ENCODE measurements around the gene PCNX1. TPM values are rescaled to one million over a fixed set of nuclear protein-coding genes. Genes with fewer than 3 reads are reported as not detected.
A peak's percentile ranks its signal among the peaks of the same experiment; 100 is the strongest.

PCNX1 gene
- total and polyA plus RNA-seq, 5 donors from 2014 or later = 16.4 to 202 (median 21.1) TPM

DNA sequence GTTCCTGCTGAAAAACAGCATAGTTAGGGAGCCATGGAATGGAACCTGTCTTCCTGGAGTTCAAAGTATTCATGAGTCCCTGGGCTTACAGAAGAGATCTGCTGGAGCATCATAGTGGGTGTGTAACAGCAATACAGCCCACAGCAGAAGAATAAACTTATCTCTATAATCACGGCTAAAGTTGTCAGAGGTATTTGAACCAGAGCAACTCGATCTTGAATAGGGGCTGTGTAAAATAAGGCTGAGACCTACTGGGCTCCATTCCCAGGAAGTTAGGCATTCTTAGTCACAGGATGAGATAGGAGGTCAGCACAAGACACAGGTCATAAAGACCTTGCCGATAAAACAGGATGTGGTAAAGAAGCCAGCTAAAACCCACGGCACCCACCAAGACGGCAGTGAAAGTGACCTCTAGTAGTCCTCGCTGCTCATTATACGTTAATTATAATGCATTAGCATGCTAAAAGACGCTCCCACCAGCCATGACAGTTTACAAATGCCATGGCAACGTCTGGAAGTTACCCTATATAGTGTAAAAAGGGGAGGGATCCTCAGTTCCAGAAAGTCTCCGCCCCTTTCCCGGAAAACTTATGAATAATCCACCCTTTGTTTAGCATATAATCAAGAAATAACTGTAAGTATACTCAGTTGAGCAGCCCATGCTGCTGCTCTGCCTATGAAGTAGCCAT is 223.4 kb downstream of the PCNX1 start:
- H3K9me3 ChIP-seq (ENCODE audit: control insufficient read depth in 2 of 2, low read length in 2 of 2) = no peaks in the 10 kb centered on the region
- ATAC-seq (ENCODE audit: low read depth in 2 of 2) = peak in 1 of 2 donors; percentile 16
- DNase-seq = peak in 1 of 3 donors; percentile 16
- no peak overlapping the region for H3K4me3 ChIP-seq (ENCODE audit: low read depth, low read length)
- Mint-ChIP-seq H3K27ac (no peak overlapping the region), H3K27me3 (peaks cover 1% of the 10 kb centered on the region), H3K36me3 (no peaks in the 10 kb centered on the region), H3K4me3 (no peak overlapping the region), H3K9me3 (no peaks in the 10 kb centered on the region), H3K4me1 (peaks cover 0 to 7% (median 4%) of the 10 kb centered on the region in 4 donors)
- no peaks in the 10 kb centered on the region for H3K27me3 ChIP-seq (ENCODE audit: control insufficient read depth, insufficient read depth, low read length)
- no peak overlapping the region for H3K27ac ChIP-seq (ENCODE audit: insufficient read depth, low read length, poor library complexity, severe bottlenecking)
- peaks cover 3% of the 10 kb centered on the region for H3K4me1 ChIP-seq (ENCODE audit: control insufficient read depth, insufficient read depth, low read length, poor library complexity, severe bottlenecking)
- no peaks in the 10 kb centered on the region for H3K36me3 ChIP-seq (ENCODE audit: control insufficient read depth, insufficient read depth, low read length)

DNA sequence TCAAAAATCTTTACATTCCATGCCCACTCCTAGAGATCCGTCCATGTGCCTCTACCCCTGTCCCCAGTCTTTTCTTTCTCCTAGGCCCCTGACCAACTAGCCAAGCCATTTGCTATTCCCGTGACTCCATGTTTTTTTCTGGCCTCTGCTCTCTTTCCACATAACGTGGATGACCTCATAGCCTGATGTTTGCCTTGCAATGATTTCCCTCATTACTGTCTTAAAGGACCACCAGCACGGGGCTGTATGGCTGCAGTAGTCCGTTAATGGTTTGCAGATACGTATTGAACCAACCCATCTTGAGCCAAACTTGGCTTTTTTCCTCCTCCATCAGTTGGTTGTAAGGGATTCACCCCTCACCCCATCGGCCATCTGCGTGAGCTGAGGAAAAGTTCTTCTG is 226.0 kb downstream of the PCNX1 start:
- ATAC-seq (ENCODE audit: low read depth in 2 of 2) = no peak
- no peaks in the 10 kb centered on the region for H3K27me3 Mint-ChIP-seq
- H3K27ac Mint-ChIP-seq = no peak overlapping the region

GRCh38 chr14:71135496-71135895 is 228.2 kb downstream of the PCNX1 start:
- Mint-ChIP-seq H3K36me3 (no peaks in the 10 kb centered on the region), H3K4me3 (no peak overlapping the region), H3K27ac (no peak overlapping the region), H3K4me1 (peaks cover 0 to 14% (median 9%) of the 10 kb centered on the region in 4 donors), H3K9me3 (no peaks in the 10 kb centered on the region), H3K27me3 (no peaks in the 10 kb centered on the region)
- no peak for ATAC-seq (ENCODE audit: low read depth in 2 of 2)
- H3K4me3 ChIP-seq (ENCODE audit: low read depth, low read length) = no peak overlapping the region
- H3K9me3 ChIP-seq (ENCODE audit: control insufficient read depth in 2 of 2, low read length in 2 of 2) = no peaks in the 10 kb centered on the region
- DNase-seq = no peak
- H3K36me3 ChIP-seq (ENCODE audit: control insufficient read depth, insufficient read depth, low read length) = no peaks in the 10 kb centered on the region
- H3K27me3 ChIP-seq (ENCODE audit: control insufficient read depth, insufficient read depth, low read length) = no peaks in the 10 kb centered on the region
- H3K4me1 ChIP-seq (ENCODE audit: control insufficient read depth, insufficient read depth, low read length, poor library complexity, severe bottlenecking) = peaks cover 3% of the 10 kb centered on the region
- no peak overlapping the region for H3K27ac ChIP-seq (ENCODE audit: insufficient read depth, low read length, poor library complexity, severe bottlenecking)

More for the DNA sequence above, 226.0 kb downstream of the PCNX1 start:
- Mint-ChIP-seq H3K4me3 (no peak overlapping the region), H3K9me3 (no peaks in the 10 kb centered on the region), H3K36me3 (no peaks in the 10 kb centered on the region), H3K4me1 (peaks cover 0 to 7% (median 4%) of the 10 kb centered on the region in 4 donors)
- Histone ChIP-seq H3K27me3 (ENCODE audit: control insufficient read depth, insufficient read depth, low read length) (no peaks in the 10 kb centered on the region), H3K27ac (ENCODE audit: insufficient read depth, low read length, poor library complexity, severe bottlenecking) (no peak overlapping the region), H3K4me1 (ENCODE audit: control insufficient read depth, insufficient read depth, low read length, poor library complexity, severe bottlenecking) (peaks cover 3% of the 10 kb centered on the region), H3K36me3 (ENCODE audit: control insufficient read depth, insufficient read depth, low read length) (no peaks in the 10 kb centered on the region), H3K9me3 (ENCODE audit: control insufficient read depth in 2 of 2, low read length in 2 of 2) (no peaks in the 10 kb centered on the region), H3K4me3 (ENCODE audit: low read depth, low read length) (no peak overlapping the region)
- DNase-seq = no peak

DNA sequence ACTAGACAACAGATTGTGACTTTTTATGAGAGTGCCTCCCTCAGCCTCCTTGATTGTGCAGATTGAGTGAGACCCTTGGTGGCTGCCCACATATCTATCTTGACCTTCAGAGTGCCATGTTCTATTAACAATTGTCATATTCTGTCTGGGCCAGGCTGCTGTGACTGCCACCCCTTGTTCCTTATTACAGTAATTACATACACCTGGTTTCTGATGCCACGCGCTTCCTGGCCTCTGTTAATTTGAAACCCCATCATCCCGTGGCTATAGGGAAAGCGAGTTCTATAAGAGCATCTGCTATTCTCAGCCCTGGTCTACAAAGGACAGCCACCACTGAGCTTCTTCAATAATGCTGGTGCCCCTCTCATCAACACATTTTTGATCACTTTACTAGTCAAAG is 228.7 kb downstream of the PCNX1 start:
- Histone ChIP-seq H3K36me3 (ENCODE audit: control insufficient read depth, insufficient read depth, low read length) (no peaks in the 10 kb centered on the region), H3K4me3 (ENCODE audit: low read depth, low read length) (no peak overlapping the region), H3K9me3 (ENCODE audit: control insufficient read depth in 2 of 2, low read length in 2 of 2) (no peaks in the 10 kb centered on the region), H3K27ac (ENCODE audit: insufficient read depth, low read length, poor library complexity, severe bottlenecking) (no peak overlapping the region), H3K27me3 (ENCODE audit: control insufficient read depth, insufficient read depth, low read length) (no peaks in the 10 kb centered on the region), H3K4me1 (ENCODE audit: control insufficient read depth, insufficient read depth, low read length, poor library complexity, severe bottlenecking) (peaks cover under 1% of the 10 kb centered on the region)
- ATAC-seq (ENCODE audit: low read depth in 2 of 2) (no peak), DNase-seq (no peak)
- Mint-ChIP-seq H3K4me1 (peaks cover 0 to 11% (median 8%) of the 10 kb centered on the region in 4 donors), H3K27me3 (no peaks in the 10 kb centered on the region), H3K27ac (no peak overlapping the region), H3K36me3 (no peaks in the 10 kb centered on the region), H3K9me3 (no peaks in the 10 kb centered on the region), H3K4me3 (no peak overlapping the region)

DNA sequence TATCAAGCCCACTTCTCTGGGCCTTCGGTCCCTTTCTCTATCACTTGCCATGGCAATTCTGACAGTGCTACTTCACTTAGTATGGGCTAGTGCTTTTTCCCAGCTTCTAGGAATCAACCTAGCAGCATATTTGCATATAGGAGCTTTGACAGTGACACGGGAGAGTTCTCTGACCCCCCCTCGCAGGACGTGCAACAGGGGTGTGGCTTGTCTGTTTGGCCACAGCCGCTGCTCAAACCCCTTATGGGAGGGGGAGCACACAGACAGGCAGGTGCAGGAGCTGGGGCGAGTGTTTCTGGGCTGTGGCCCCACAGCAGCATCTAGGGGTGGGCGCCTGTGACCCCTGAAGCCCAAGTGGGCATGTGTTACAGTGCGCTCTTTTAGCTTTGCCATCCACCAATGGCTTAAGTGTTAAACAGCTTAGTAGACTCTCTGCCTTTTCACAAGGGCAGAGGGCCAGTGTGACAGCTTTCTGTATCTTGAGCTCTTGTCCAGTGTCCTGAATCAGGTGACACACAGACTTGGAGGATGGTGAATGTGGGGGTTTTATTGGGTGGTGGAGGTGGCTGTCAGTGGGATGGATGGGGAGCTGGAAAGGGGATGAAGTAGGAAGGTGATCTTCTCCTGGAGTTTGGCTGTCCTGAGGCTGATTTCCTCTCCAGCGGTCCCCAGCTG is 229.3 kb downstream of the PCNX1 start:
- H3K27ac ChIP-seq (ENCODE audit: insufficient read depth, low read length, poor library complexity, severe bottlenecking) = no peak overlapping the region
- H3K36me3 Mint-ChIP-seq = no peaks in the 10 kb centered on the region
- no peak overlapping the region for H3K4me3 Mint-ChIP-seq
- no peak overlapping the region for H3K27ac Mint-ChIP-seq
- H3K9me3 ChIP-seq (ENCODE audit: control insufficient read depth in 2 of 2, low read length in 2 of 2) = no peaks in the 10 kb centered on the region
- no peaks in the 10 kb centered on the region for H3K9me3 Mint-ChIP-seq
- DNase-seq (no peak), ATAC-seq (ENCODE audit: low read depth in 2 of 2) (no peak)
- no peaks in the 10 kb centered on the region for H3K36me3 ChIP-seq (ENCODE audit: control insufficient read depth, insufficient read depth, low read length)
- no peaks in the 10 kb centered on the region for H3K27me3 ChIP-seq (ENCODE audit: control insufficient read depth, insufficient read depth, low read length)
- no peaks in the 10 kb centered on the region for H3K27me3 Mint-ChIP-seq
- H3K4me1 ChIP-seq (ENCODE audit: control insufficient read depth, insufficient read depth, low read length, poor library complexity, severe bottlenecking) = no peaks in the 10 kb centered on the region
- H3K4me1 Mint-ChIP-seq = peaks cover 0 to 7% (median 6%) of the 10 kb centered on the region in 4 donors
- H3K4me3 ChIP-seq (ENCODE audit: low read depth, low read length) = no peak overlapping the region

DNA sequence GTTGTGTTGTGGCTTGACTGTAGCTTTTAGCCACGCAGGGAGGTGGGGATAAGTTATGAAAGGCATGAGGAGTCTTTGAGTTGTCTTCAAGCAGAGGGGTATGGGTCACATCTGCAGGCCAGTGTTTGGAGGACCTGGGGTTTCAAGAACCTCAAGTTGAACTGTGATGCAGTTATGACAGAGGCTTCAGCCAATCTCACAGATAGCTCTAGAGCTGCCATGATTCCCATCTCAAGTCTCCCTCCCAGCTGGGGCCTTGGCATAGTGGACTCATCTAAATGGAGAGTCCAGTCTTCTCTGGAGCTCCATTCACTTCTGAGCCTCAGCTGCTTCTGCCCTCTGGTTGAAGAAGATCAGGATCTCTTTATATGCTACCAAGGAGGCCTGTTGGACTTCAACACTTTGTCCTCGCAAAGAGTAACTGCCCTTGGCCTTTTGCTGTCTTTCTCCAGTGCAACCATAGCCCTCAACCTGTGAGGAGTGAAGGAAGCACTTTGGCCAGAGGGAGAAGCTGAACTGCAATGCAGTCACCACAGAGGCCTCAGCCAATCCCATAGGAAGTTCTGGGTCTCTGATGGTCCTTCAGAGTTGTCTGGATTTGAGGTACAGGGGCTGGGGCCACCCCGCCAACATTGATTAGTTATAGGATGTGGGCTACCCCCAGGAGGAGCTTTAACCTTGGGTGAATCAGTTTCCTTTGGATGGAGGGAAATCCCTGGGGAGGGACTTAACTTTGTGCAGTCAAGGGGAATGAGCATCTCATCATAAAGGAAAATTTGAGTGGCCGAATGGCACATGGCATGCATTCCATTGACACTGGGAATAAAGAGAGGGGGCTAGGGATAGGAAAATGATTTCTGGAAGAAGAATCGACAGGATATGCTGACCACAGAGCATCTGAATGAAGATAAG is 230.5 kb downstream of the PCNX1 start:
- H3K27me3 Mint-ChIP-seq = no peaks in the 10 kb centered on the region
- H3K4me1 Mint-ChIP-seq = peaks cover 5 to 15% (median 10%) of the 10 kb centered on the region in 4 donors
- no peak for ATAC-seq (ENCODE audit: low read depth in 2 of 2)
- H3K27ac Mint-ChIP-seq = no peak overlapping the region
- Histone ChIP-seq H3K9me3 (ENCODE audit: control insufficient read depth in 2 of 2, low read length in 2 of 2) (no peaks in the 10 kb centered on the region), H3K4me3 (ENCODE audit: low read depth, low read length) (no peak overlapping the region), H3K4me1 (ENCODE audit: control insufficient read depth, insufficient read depth, low read length, poor library complexity, severe bottlenecking) (peaks cover 10% of the 10 kb centered on the region), H3K27me3 (ENCODE audit: control insufficient read depth, insufficient read depth, low read length) (no peaks in the 10 kb centered on the region), H3K36me3 (ENCODE audit: control insufficient read depth, insufficient read depth, low read length) (no peaks in the 10 kb centered on the region), H3K27ac (ENCODE audit: insufficient read depth, low read length, poor library complexity, severe bottlenecking) (no peak overlapping the region)
- H3K36me3 Mint-ChIP-seq = no peaks in the 10 kb centered on the region
- H3K9me3 Mint-ChIP-seq = no peaks in the 10 kb centered on the region
- H3K4me3 Mint-ChIP-seq = no peak overlapping the region
- DNase-seq = no peak

DNA sequence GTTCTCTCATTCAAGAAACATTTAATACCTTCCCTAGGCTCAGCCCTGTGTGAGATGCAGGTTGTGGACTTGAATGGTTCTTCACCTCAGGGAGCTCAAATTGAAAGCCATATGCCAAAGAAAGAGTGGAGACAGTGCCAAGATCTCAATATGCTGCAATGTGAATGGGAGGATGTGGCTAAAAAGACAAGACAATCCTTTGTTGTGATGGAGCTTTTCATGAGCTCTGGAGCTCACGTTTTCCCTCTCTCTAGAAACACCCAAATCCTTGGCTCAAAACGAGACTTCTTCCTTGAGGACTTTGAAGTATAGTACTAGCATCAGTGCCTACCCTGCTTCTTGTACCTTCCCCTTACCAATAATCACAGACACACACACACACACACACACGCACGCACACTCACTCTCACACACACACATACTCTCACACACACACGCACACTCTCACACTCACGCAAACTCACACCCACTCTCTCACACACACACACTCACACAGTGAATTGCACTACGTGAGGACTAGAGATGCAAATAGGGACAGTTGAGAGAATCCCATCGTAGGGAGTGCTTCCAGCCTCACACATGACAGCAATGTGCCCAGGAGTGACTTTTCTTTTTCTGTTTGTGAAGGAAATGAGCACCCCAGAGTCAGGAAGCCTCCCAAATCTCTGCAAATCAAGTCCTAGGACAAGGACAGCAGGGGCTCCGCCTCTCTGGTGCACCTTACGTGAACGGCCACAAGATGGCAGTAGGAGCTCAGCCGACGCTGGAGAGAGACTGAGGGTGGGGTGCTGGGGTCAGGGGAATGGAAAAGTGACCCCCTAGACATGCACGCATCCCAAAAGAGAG is 231.4 kb downstream of the PCNX1 start:
- H3K36me3 ChIP-seq (ENCODE audit: control insufficient read depth, insufficient read depth, low read length) = no peaks in the 10 kb centered on the region
- peak; percentile 51 to 56 for ATAC-seq (ENCODE audit: low read depth in 2 of 2)
- Mint-ChIP-seq H3K27me3 (no peaks in the 10 kb centered on the region), H3K4me1 (peaks cover 5 to 24% (median 19%) of the 10 kb centered on the region in 4 donors), H3K9me3 (no peaks in the 10 kb centered on the region), H3K4me3 (no peak overlapping the region), H3K36me3 (no peaks in the 10 kb centered on the region), H3K27ac (peak overlapping the region in 1 of 3 donors; percentile 58)
- H3K4me1 ChIP-seq (ENCODE audit: control insufficient read depth, insufficient read depth, low read length, poor library complexity, severe bottlenecking) = peaks cover 19% of the 10 kb centered on the region
- no peak overlapping the region for H3K27ac ChIP-seq (ENCODE audit: insufficient read depth, low read length, poor library complexity, severe bottlenecking)
- DNase-seq = peak; percentile 38 to 55 (median 52)
- H3K9me3 ChIP-seq (ENCODE audit: control insufficient read depth in 2 of 2, low read length in 2 of 2) = no peaks in the 10 kb centered on the region
- no peak overlapping the region for H3K4me3 ChIP-seq (ENCODE audit: low read depth, low read length)
- H3K27me3 ChIP-seq (ENCODE audit: control insufficient read depth, insufficient read depth, low read length) = no peaks in the 10 kb centered on the region

All from CD4-positive, CD25-positive, alpha-beta regulatory T cell (primary cell).